ENCODE measurements around the gene NUP210L. TPM values are rescaled to one million over a fixed set of nuclear protein-coding genes. Genes with fewer than 3 reads are reported as not detected.
A peak's percentile ranks its signal among the peaks of the same experiment; 100 is the strongest.

Gene NUP210L
- total and polyA plus RNA-seq, 7 donors, result under 0.01 to 0.01 (median under 0.01) TPM; not detected in 4

DNA sequence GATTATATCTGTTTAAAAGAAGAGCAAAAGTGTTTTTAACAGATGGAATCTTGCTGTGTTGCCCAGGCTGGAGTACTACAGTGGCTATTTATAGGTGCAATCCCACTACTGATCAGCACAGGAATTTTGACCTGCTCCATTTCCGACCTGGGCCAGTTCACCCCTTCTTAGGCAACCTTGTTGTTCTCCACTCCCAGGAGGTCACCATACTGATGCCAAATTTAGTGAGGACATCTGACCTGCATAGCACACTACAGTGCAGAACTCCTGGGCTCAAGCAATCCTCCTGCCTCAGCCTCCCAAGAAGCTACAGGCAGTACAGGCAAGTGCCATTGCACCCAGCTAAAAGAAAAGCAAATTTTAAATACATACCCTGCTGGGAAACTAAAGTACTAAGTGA is 11.3 kb upstream of the NUP210L start:
- H3K4me3 ChIP-seq, result no peak overlapping the region
- H3K36me3 ChIP-seq, result peaks cover 28 to 98% (median 68%) of the 10 kb centered on the region in 4 donors
- H3K9me3 ChIP-seq, result no peaks in the 10 kb centered on the region
- 96 to 97% methylated on average over 1 of the region's 1 CpG for WGBS, 2 donors
- DNase-seq, result no peak
- no peaks in the 10 kb centered on the region for H3K4me1 ChIP-seq
- no peak overlapping the region for H3K27ac ChIP-seq
- no peak for TF ChIP-seq CTCF (IDR thresholded peaks at IDR 0.05)
- TF ChIP-seq EP300 (IDR thresholded peaks at IDR 0.05), result no peak
- TF ChIP-seq POLR2AphosphoS5 (IDR thresholded peaks at IDR 0.05), result no peak
- TF ChIP-seq POLR2A (IDR thresholded peaks at IDR 0.05), result no peak
- intact Hi-C loops (cut with DNase I), result no loop called here
- no peaks in the 10 kb centered on the region for H3K27me3 ChIP-seq

- no peak for DNase-seq
- TF ChIP-seq EP300 (IDR thresholded peaks at IDR 0.05), result no peak
- no peak for TF ChIP-seq CTCF (IDR thresholded peaks at IDR 0.05)
- no peak for TF ChIP-seq POLR2AphosphoS5 (IDR thresholded peaks at IDR 0.05)
- no peak for TF ChIP-seq POLR2A (IDR thresholded peaks at IDR 0.05)
- H3K36me3 ChIP-seq, result peaks cover 0 to 80% (median 26%) of the 10 kb centered on the region in 4 donors
Observed at GRCh38 chr1:154159554-154159953, 4.7 kb upstream of the NUP210L start.

GRCh38 chr1:154158307-154159125 is 3.6 kb upstream of the NUP210L start:
- no peak for TF ChIP-seq POLR2AphosphoS5 (IDR thresholded peaks at IDR 0.05)
- TF ChIP-seq POLR2A (IDR thresholded peaks at IDR 0.05), result no peak
- TF ChIP-seq CTCF (IDR thresholded peaks at IDR 0.05), result no peak
- no peak for TF ChIP-seq EP300 (IDR thresholded peaks at IDR 0.05)
- Histone ChIP-seq H3K4me1 (peaks cover 0 to 17% (median 16%) of the 10 kb centered on the region in 4 donors), H3K9me3 (no peaks in the 10 kb centered on the region), H3K27me3 (no peaks in the 10 kb centered on the region), H3K4me3 (no peak overlapping the region), H3K36me3 (peaks cover 0 to 70% (median 19%) of the 10 kb centered on the region in 4 donors), H3K27ac (no peak overlapping the region)
- DNase-seq, result no peak
- WGBS, 2 donors, result 70 to 85% methylated on average over 8 of the region's 8 CpGs
- intact Hi-C loops (cut with DNase I), result no loop called here

More at GRCh38 chr1:154159554-154159953, 4.7 kb upstream of the NUP210L start:
- intact Hi-C loops (cut with DNase I), result no loop called here
- no peaks in the 10 kb centered on the region for H3K27me3 ChIP-seq
- H3K4me1 ChIP-seq, result peaks cover 0 to 16% (median 14%) of the 10 kb centered on the region in 4 donors
- no peaks in the 10 kb centered on the region for H3K9me3 ChIP-seq
- H3K4me3 ChIP-seq, result no peak overlapping the region
- no peak overlapping the region for H3K27ac ChIP-seq

- TF ChIP-seq CTCF (IDR thresholded peaks at IDR 0.05), result no peak
- no peak for TF ChIP-seq POLR2A (IDR thresholded peaks at IDR 0.05)
- TF ChIP-seq POLR2AphosphoS5 (IDR thresholded peaks at IDR 0.05), result no peak
- Histone ChIP-seq H3K9me3 (no peaks in the 10 kb centered on the region), H3K4me1 (peaks cover 0 to 17% (median 16%) of the 10 kb centered on the region in 4 donors), H3K27ac (peak overlapping the region in 1 of 4 donors; percentile 39), H3K4me3 (no peak overlapping the region), H3K27me3 (no peaks in the 10 kb centered on the region), H3K36me3 (peaks cover 0 to 62% (median 16%) of the 10 kb centered on the region in 4 donors)
- WGBS, 2 donors, result 64 to 69% methylated on average over 7 of the region's 7 CpGs
- no peak for DNase-seq
- intact Hi-C loops (cut with DNase I), result no loop called here
Observed at GRCh38 chr1:154157520-154158306, 2.8 kb upstream of the NUP210L start.

Measured in sigmoid colon (tissue), 7 donors.